ENCODE data around the gene PAQR4.

DNA sequence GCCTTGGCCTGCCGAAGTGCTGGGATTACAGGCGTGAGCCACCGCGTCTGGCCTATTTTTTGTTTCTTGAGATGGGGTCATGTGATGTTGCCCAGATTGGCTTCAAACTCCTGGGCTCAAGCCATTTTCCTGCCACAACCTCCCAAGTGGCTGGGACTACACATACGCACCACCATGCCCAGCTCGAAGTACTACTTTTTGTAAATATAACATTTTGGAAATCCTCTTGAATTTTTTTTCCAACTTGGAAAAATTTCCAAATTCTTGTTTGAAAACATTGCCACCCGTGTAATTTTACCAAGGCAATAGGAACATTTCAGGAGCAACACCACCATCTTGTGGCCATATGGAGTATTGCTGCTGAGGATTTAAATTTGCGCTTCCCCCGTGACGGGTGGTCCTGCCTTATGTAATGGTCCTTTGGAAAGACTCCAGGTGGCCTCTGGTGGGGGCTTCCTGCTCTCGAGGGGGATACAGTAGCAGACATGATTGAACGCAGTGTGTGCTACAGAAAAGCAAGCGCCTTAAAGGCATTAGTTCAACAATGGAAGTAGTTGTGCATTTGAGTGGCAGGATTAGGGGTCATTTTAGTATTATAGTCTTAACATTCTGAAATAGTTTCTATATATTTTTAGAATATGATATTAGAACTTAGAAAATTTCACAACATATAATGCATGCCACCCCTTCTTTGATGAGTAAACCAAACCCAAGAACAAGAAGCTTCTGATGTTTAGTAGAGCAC is 49.5 kb upstream of the PAQR4 start:
- TF ChIP-seq, protein P1, sequence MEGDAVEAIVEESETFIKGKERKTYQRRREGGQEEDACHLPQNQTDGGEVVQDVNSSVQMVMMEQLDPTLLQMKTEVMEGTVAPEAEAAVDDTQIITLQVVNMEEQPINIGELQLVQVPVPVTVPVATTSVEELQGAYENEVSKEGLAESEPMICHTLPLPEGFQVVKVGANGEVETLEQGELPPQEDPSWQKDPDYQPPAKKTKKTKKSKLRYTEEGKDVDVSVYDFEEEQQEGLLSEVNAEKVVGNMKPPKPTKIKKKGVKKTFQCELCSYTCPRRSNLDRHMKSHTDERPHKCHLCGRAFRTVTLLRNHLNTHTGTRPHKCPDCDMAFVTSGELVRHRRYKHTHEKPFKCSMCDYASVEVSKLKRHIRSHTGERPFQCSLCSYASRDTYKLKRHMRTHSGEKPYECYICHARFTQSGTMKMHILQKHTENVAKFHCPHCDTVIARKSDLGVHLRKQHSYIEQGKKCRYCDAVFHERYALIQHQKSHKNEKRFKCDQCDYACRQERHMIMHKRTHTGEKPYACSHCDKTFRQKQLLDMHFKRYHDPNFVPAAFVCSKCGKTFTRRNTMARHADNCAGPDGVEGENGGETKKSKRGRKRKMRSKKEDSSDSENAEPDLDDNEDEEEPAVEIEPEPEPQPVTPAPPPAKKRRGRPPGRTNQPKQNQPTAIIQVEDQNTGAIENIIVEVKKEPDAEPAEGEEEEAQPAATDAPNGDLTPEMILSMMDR (IDR thresholded peaks at IDR 0.05): peak; percentile 88
- no peak for TF ChIP-seq POLR2A (IDR thresholded peaks at IDR 0.05; ENCODE audit: low read length)
- TF ChIP-seq USF2 (IDR thresholded peaks at IDR 0.05): peak; percentile 33; the same call in 1 of the 2 replicates
- TF ChIP-seq RAD21 (conservative IDR thresholded peaks at IDR 0.05 in 1 of 2, IDR thresholded peaks at IDR 0.05 in 1 of 2): peak; percentile 81
- TF ChIP-seq, protein P2, sequence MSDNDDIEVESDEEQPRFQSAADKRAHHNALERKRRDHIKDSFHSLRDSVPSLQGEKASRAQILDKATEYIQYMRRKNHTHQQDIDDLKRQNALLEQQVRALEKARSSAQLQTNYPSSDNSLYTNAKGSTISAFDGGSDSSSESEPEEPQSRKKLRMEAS (IDR thresholded peaks at IDR 0.05): no peak
- no peak for TF ChIP-seq REST (IDR thresholded peaks at IDR 0.05)
- no peak for TF ChIP-seq ZFP36 (IDR thresholded peaks at IDR 0.05; ENCODE audit: borderline replicate concordance, partially characterized antibody)
- no peak for TF ChIP-seq EHF (CRISPR knock-in tag; IDR thresholded peaks at IDR 0.05)
